Keratinocyte (primary cell): ENCODE measurements around the gene SYT15B. TPM values are rescaled to one million over a fixed set of nuclear protein-coding genes. Genes with fewer than 3 reads are reported as not detected.
A peak's percentile ranks its signal among the peaks of the same experiment; 100 is the strongest.
"Not testable (repeated sequence)": the region's sequence is repeated elsewhere in the genome, so short reads cannot be mapped to it uniquely, and the experiment has no call there.

Experiments used
- DNase-seq: peaks from one replicate; pipeline ENCODE4 v3.0.0-alpha.2; 2011; ENCODE audit warnings: low read depth, missing footprints, low spot score
- FAIRE-seq: peaks from 2 replicates; lab custom pipeline; 2011; peaks lifted over from hg19 to GRCh38; lab: Jason Lieb, UNC
- H2AFZ ChIP-seq: 2 replicates; pipeline ENCODE4 v1.6.0; 2012; ENCODE audit warnings: low read length, control low read depth, inconsistent platforms; ENCODE audit not compliant: control insufficient read depth
- H3K27ac ChIP-seq: 2 replicates; pipeline ENCODE4 v1.5.1; 2011; ENCODE audit warnings: low read length; ENCODE audit not compliant: control insufficient read depth, insufficient read depth
- H3K27me3 ChIP-seq: 3 replicates; pipeline ENCODE4 v1.6.0; 2011; ENCODE audit warnings: low read length; ENCODE audit not compliant: control insufficient read depth, insufficient read depth; ENCODE audit errors: extremely low read depth
- H3K36me3 ChIP-seq, 2 experiments: 2 replicates in 1 of 2; 3 replicates in 1 of 2; pipeline ENCODE4 v1.5.1; 2011; ENCODE audit warnings: low read length in 2 of 2, mild to moderate bottlenecking in 1 of 2; ENCODE audit not compliant: control insufficient read depth in 2 of 2, insufficient read depth in 2 of 2; ENCODE audit errors: extremely low read depth in 1 of 2
- H3K4me1 ChIP-seq: 3 replicates; pipeline ENCODE4 v1.5.1; 2011; ENCODE audit warnings: low read length; ENCODE audit not compliant: control insufficient read depth, insufficient read depth; ENCODE audit errors: extremely low read depth
- H3K4me2 ChIP-seq: 3 replicates; pipeline ENCODE4 v1.6.0; 2011; ENCODE audit warnings: low read depth, low read length; ENCODE audit not compliant: control insufficient read depth, insufficient read depth; ENCODE audit errors: extremely low read depth
- H3K4me3 ChIP-seq, 3 experiments: fragments of 200-600 bp in 1 of 3; sonication (generic) in 1 of 3; 2 replicates in 2 of 3; 3 replicates in 1 of 3; pipeline ENCODE4 v1.5.1; 2011 to 2016; ENCODE audit warnings: low read length in 3 of 3, mild to moderate bottlenecking in 3 of 3, control low read depth in 2 of 3, inconsistent platforms in 1 of 3, low read depth in 1 of 3, mixed read lengths in 1 of 3, mixed run types in 1 of 3, moderate library complexity in 1 of 3; ENCODE audit not compliant: control insufficient read depth in 2 of 3, insufficient read depth in 2 of 3; ENCODE audit errors: extremely low read depth in 1 of 3
- H3K79me2 ChIP-seq: 2 replicates; pipeline ENCODE4 v1.6.0; 2012; ENCODE audit warnings: low read length; ENCODE audit not compliant: control insufficient read depth, insufficient read depth
- H3K9ac ChIP-seq: 3 replicates; pipeline ENCODE4 v1.6.0; 2011; ENCODE audit warnings: low read length; ENCODE audit not compliant: control insufficient read depth, insufficient read depth; ENCODE audit errors: extremely low read depth
- H3K9me1 ChIP-seq: 3 replicates; pipeline ENCODE4 v1.6.0; 2011; ENCODE audit warnings: low read length; ENCODE audit not compliant: control insufficient read depth, insufficient read depth; ENCODE audit errors: extremely low read depth
- H3K9me3 ChIP-seq: 2 replicates; pipeline ENCODE4 v1.5.1; 2012; ENCODE audit warnings: low read depth, low read length; ENCODE audit not compliant: control insufficient read depth
- H4K20me1 ChIP-seq: 3 replicates; pipeline ENCODE4 v1.6.0; 2011; ENCODE audit warnings: low read length; ENCODE audit not compliant: control insufficient read depth, insufficient read depth; ENCODE audit errors: extremely low read depth
- dilution Hi-C: fragments of 300-500 bp; cut with MboI; formaldehyde crosslinking; loops from one replicate; pipeline ENCODE4 v1.7.0; 2020; ENCODE audit warnings: low sequenced_read_pairs; ENCODE audit not compliant: extremely low pct_ligation_motif_present
- polyA minus RNA-seq, 3 experiments: library from RNA; depleted of rRNA, polyadenylated mRNA; stranded (reverse); fragments of >200 nt; gene quantifications; 1 replicate in 1 of 3; 2 replicates in 1 of 3; 3 replicates in 1 of 3; pipeline ENCODE4 v1.2.3, GENCODE V29; 2011
- polyA plus RNA-seq, 5 experiments: library from polyadenylated mRNA; depleted of rRNA in 3 of 5; stranded (reverse) in 3 of 5; stranded (forward) in 1 of 5; unstranded in 1 of 5; fragments of >200 nt; gene quantifications; 1 replicate in 1 of 5; 2 replicates in 3 of 5; 3 replicates in 1 of 5; pipeline versions ENCODE4 v1.2.1 to v1.2.3, GENCODE V29; 2011 to 2012; ENCODE audit warnings: missing spikeins in 2 of 5, low read depth in 1 of 5, low replicate concordance in 1 of 5
- TF ChIP-seq, protein P1 (sequence below), 3 experiments: IDR thresholded peaks in 1 of 3; conservative IDR thresholded peaks in 1 of 3; optimal IDR thresholded peaks in 1 of 3; 2 replicates in 2 of 3; 3 replicates in 1 of 3; pipeline versions ENCODE3 to v1.5.1; 2011; ENCODE audit warnings: low read length in 3 of 3, mild to moderate bottlenecking in 3 of 3, moderate library complexity in 2 of 3, control low read depth in 1 of 3, inconsistent platforms in 1 of 3; ENCODE audit not compliant: insufficient read depth in 2 of 3; ENCODE audit errors: extremely low read depth in 1 of 3

Gene SYT15B
- polyA plus RNA-seq (0.13 TPM in 1 of 3 replicates, not detected in the others), polyA minus RNA-seq (0.03 to 0.10 TPM in 2 of 3 replicates, not detected in the other)
- polyA plus RNA-seq (2011; ENCODE audit: low read depth): not detected
- not detected in 2 replicates for polyA plus RNA-seq (2011; cell fraction: cytosol; rRNA removed)
- 0.06 TPM in 1 of 2 replicates, not detected in the other for polyA plus RNA-seq (2011; cell fraction: nucleus; rRNA removed)
- 0.07 and 0.28 TPM in 2 replicates for polyA plus RNA-seq (2012; ENCODE audit: low replicate concordance)
- not detected for polyA minus RNA-seq (2011; cell fraction: cytosol; rRNA and poly(A)+ RNA removed)
- polyA minus RNA-seq (2011; cell fraction: nucleus; rRNA and poly(A)+ RNA removed): not detected in 2 replicates

DNA sequence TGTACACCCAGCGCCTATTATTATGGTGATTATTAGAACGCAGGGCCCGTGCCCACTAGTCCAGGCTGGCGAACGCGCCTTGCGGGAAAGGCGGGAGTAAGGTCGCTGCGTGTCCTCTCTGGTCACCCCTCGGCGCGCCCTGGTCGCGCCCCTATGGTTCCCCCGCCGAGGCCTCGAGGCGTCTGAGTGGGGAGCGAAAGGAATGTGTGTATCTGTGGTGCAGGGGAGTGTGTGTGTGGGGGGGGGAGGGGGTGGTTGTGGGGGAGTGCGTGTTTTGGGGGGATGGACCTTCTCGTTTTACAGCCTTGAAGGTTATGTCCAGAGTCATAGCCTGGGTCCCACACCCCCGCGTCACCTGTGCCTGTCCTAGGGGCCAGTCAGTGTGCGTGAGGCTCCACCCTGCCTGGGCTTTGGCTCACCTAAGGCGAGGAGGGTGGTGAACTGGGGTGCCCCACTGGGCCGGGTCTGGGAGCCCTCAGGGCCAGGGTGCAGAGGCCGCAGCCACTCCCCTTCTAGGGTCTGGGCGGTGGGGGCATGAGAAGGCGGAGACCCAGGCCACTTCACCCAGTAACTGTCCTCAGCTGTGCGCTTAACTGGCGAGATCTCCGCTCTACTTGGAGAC lies at the start of gene SYT15B:
TSS of gene SYT15B (minus strand) at position 39 of the 622 bp plus-strand sequence. CDS start 952 bp downstream, outside the sequence.
- H4K20me1 ChIP-seq, H3K9me1 ChIP-seq, H3K4me1 ChIP-seq, dilution Hi-C loops, H2AFZ ChIP-seq, DNase-seq, H3K79me2 ChIP-seq, H3K4me2 ChIP-seq, H3K9ac ChIP-seq, H3K9me3 ChIP-seq, H3K4me3 ChIP-seq, H3K27me3 ChIP-seq, H3K27ac ChIP-seq, H3K36me3 ChIP-seq, FAIRE-seq: not testable (repeated sequence)

- dilution Hi-C loops: not testable (repeated sequence)
Measured at GRCh38 chr10:47779590-47779989, 16.2 kb upstream of the SYT15B start.

GRCh38 chr10:47775361-47776231 lies 12.2 kb upstream of the SYT15B start:
- dilution Hi-C loops, H3K4me2 ChIP-seq: not testable (repeated sequence)

More at GRCh38 chr10:47779590-47779989, 16.2 kb upstream of the SYT15B start:
- not testable (repeated sequence) for H3K79me2 ChIP-seq, H3K9me1 ChIP-seq, H3K4me1 ChIP-seq, H3K27me3 ChIP-seq, H3K9ac ChIP-seq, H4K20me1 ChIP-seq, H3K27ac ChIP-seq, DNase-seq, H3K4me2 ChIP-seq, H3K9me3 ChIP-seq, H3K4me3 ChIP-seq, H2AFZ ChIP-seq, H3K36me3 ChIP-seq, FAIRE-seq

GRCh38 chr10:47770745-47771144 lies 7.4 kb upstream of the SYT15B start:
- H3K79me2 ChIP-seq, H3K9me1 ChIP-seq, H3K9me3 ChIP-seq, H3K27me3 ChIP-seq, H3K9ac ChIP-seq, DNase-seq, dilution Hi-C loops, H3K4me2 ChIP-seq, H4K20me1 ChIP-seq, FAIRE-seq, H2AFZ ChIP-seq, H3K27ac ChIP-seq, H3K4me3 ChIP-seq, H3K4me1 ChIP-seq, H3K36me3 ChIP-seq: not testable (repeated sequence)

More at GRCh38 chr10:47775361-47776231, 12.2 kb upstream of the SYT15B start:
- not testable (repeated sequence) for H3K9me1 ChIP-seq, DNase-seq, H3K9me3 ChIP-seq, FAIRE-seq, H3K4me3 ChIP-seq, H2AFZ ChIP-seq, H4K20me1 ChIP-seq, H3K79me2 ChIP-seq, H3K9ac ChIP-seq, H3K27me3 ChIP-seq, H3K27ac ChIP-seq, H3K4me1 ChIP-seq, H3K36me3 ChIP-seq
- TF ChIP-seq, protein P1, sequence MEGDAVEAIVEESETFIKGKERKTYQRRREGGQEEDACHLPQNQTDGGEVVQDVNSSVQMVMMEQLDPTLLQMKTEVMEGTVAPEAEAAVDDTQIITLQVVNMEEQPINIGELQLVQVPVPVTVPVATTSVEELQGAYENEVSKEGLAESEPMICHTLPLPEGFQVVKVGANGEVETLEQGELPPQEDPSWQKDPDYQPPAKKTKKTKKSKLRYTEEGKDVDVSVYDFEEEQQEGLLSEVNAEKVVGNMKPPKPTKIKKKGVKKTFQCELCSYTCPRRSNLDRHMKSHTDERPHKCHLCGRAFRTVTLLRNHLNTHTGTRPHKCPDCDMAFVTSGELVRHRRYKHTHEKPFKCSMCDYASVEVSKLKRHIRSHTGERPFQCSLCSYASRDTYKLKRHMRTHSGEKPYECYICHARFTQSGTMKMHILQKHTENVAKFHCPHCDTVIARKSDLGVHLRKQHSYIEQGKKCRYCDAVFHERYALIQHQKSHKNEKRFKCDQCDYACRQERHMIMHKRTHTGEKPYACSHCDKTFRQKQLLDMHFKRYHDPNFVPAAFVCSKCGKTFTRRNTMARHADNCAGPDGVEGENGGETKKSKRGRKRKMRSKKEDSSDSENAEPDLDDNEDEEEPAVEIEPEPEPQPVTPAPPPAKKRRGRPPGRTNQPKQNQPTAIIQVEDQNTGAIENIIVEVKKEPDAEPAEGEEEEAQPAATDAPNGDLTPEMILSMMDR (optimal IDR thresholded peaks at IDR 0.05 in 1 of 3, IDR thresholded peaks at IDR 0.05 in 1 of 3, conservative IDR thresholded peaks at IDR 0.05 in 1 of 3; ENCODE audit: extremely low read depth in 1 of 3, insufficient read depth in 2 of 3, low read length in 3 of 3): peak; percentile 47 to 62 (median 61)
